AG09309 (cell line): Measurements from ENCODE around the gene KCNK3.
A peak's percentile ranks its signal among the peaks of the same experiment; 100 is the strongest.
"Not testable (repeated sequence)": the region's sequence is repeated elsewhere in the genome, so short reads cannot be mapped to it uniquely, and the experiment has no call there.

ENCODE experiments used
- DNase-seq: peaks from one replicate; pipeline ENCODE4 v3.0.0-alpha.2; 2010; ENCODE audit warnings: low read depth
- H3K4me3 ChIP-seq: 2 replicates; pipeline ENCODE4 v1.5.1; 2011; ENCODE audit warnings: mild to moderate bottlenecking, low read depth, low read length, moderate library complexity; ENCODE audit not compliant: control insufficient read depth
- TF ChIP-seq, protein P1 (sequence below): IDR thresholded peaks from 2 replicates; pipeline ENCODE4 v1.5.1; 2011; ENCODE audit warnings: mild to moderate bottlenecking, low read depth, low read length, inconsistent platforms; ENCODE audit not compliant: insufficient read depth, control insufficient read depth; ENCODE audit errors: missing control alignments

Gene KCNK3

DNA sequence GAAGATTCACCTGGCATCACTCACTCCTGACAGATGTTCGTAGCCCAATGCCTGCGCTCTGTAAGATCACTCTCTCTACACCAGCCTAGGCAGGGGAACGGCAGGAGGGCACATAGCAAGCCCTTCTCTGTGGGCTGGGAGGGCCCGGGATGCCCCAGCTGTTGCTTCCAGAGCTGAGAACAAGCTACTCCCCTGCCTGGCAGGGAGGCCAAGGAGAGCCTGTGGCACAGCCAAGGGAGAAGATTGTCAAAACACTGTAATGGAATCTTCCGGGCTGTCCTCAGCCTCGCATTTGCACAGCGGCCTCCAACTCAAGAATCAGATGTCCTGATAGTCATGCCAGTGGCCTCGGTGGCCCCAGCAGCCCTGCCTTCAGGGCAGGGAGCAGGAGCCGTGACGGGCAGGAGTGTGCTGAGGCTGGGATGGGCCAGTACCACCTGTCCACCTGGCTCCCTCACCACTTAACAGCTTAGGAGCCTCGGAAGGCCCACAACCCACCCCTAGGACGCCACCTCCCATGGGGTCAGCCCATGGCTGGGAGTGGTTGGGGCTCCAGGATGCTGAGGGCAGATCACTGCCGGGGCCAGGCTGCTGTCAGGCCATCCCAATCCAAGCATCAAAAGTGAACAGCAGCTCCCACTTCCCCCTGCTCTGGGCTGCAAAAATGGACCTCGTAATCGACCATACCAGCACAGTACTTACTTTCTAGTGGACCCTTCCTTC lies 49.7 kb downstream of the KCNK3 start:
- DNase-seq = no peak

GRCh38 chr2:26743852-26744251 lies 51.3 kb downstream of the KCNK3 start:
- no peak for DNase-seq
- H3K4me3 ChIP-seq = no peak overlapping the region
- TF ChIP-seq, protein P1, sequence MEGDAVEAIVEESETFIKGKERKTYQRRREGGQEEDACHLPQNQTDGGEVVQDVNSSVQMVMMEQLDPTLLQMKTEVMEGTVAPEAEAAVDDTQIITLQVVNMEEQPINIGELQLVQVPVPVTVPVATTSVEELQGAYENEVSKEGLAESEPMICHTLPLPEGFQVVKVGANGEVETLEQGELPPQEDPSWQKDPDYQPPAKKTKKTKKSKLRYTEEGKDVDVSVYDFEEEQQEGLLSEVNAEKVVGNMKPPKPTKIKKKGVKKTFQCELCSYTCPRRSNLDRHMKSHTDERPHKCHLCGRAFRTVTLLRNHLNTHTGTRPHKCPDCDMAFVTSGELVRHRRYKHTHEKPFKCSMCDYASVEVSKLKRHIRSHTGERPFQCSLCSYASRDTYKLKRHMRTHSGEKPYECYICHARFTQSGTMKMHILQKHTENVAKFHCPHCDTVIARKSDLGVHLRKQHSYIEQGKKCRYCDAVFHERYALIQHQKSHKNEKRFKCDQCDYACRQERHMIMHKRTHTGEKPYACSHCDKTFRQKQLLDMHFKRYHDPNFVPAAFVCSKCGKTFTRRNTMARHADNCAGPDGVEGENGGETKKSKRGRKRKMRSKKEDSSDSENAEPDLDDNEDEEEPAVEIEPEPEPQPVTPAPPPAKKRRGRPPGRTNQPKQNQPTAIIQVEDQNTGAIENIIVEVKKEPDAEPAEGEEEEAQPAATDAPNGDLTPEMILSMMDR = no peak

More for the DNA sequence above, 49.7 kb downstream of the KCNK3 start:
- no peak overlapping the region for H3K4me3 ChIP-seq
- TF ChIP-seq, protein P1 = no peak

GRCh38 chr2:26744953-26745352 lies 52.4 kb downstream of the KCNK3 start:
- H3K4me3 ChIP-seq = no peak overlapping the region
- no peak for DNase-seq
- TF ChIP-seq, protein P1 = no peak

DNA sequence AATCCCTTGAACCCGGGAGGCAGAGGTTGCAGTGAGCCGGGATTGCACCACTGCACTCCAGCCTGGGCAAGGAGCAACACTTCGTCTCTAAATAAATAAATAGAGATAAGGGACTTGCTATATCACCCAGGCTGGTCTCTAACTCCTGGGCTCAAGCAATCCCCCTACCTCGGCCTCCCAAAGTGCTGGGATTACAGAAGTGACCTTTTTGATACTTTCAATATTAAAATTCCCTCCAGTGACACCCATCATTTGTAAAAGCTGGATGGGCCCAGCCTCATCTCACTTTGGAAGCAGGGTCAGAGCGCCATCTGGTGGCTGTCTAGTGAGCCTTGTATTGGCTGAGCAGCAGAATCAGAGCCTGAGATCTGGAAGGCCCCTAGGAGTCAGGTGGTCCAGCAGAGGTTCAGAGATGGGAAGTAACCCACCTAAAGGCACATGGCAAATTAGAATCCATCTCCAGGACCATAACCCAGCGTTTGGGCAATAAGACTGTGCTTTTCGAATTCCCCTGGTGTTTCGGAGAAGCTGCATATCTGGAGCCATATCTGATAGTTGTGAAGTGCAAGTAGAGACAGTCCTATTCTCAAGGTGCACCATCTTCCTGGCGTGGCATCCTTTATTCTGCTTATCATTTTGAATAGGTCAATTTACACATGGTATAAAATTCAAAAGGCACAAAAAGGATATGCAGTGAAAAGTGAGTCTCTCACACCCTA lies 53.2 kb downstream of the KCNK3 start:
- no peak overlapping the region for H3K4me3 ChIP-seq
- TF ChIP-seq, protein P1 = peak; percentile 96
- DNase-seq = no peak

- no peak for DNase-seq
- H3K4me3 ChIP-seq = no peak overlapping the region
- TF ChIP-seq, protein P1 = no peak
Observed at GRCh38 chr2:26746934-26747333, 54.4 kb downstream of the KCNK3 start.

DNA sequence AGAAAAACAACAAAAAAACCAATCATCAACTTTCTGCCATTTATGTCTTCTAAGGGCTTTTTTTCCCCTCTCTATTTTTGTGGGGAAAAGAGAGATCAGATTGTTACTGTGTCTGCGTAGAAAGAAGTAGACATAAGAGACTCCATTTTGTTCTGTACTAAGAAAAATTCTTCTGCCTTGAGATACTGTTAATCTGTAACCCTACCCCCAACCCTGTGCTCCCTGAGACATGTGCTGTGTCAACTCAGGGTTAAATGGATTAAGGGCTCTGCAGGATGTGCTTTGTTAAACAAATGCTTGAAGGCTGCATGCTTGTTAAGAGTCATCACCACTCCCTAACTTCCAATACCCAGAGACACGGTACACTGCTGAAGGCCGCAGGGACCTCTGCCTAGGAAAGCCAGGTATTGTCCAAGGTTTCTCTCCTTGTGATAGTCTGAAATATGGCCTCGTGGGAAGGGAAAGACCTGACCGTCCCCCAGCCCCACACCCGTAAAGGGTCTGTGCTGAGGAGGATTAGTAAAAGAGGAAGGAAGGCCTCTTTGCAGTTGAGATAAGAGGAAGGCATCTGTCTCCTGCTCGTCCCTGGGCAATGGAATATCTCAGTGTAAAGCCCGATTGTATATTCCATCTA lies 57.4 kb downstream of the KCNK3 start:
- DNase-seq, H3K4me3 ChIP-seq: not testable (repeated sequence)

DNA sequence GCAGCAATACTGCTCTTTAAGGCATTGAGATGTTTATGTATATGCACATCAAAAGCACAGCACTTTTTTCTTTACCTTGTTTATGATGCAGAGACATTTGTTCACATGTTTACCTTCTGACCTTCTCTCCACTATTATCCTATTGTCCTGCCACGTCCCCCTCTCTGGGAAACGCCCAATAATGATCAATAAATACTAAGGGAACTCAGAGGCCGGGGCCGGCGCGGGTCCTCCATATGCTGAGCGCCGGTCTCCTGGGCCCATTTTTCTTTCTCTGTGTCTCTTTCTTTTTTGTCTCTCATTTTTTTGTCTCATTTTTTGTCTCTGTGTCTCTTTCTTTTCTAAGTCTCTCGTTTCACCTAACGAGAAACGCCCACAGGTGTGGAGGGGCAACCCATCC lies 57.9 kb downstream of the KCNK3 start:
- DNase-seq = not testable (repeated sequence)

GRCh38 chr2:26752656-26753055 lies 60.1 kb downstream of the KCNK3 start:
- no peak for DNase-seq
- TF ChIP-seq, protein P1 = no peak
- H3K4me3 ChIP-seq = no peak overlapping the region

More for the DNA sequence above, 57.9 kb downstream of the KCNK3 start:
- not testable (repeated sequence) for H3K4me3 ChIP-seq
